Neutrophil (primary cell): ENCODE results near the gene TUBA3C.

ENCODE experiments used
- H3K27ac ChIP-seq: fragments of 200-600 bp; sonication (generic); 2 replicates; pipeline ENCODE4 v1.5.1; 2016; ENCODE audit warnings: mild to moderate bottlenecking, moderate library complexity
- H3K27me3 ChIP-seq: fragments of 200-600 bp; sonication (generic); 2 replicates; pipeline ENCODE4 v1.6.0; 2016; ENCODE audit warnings: mild to moderate bottlenecking
- H3K36me3 ChIP-seq: fragments of 200-600 bp; sonication (generic); 2 replicates; pipeline ENCODE4 v1.5.1; 2017
- H3K4me1 ChIP-seq, 2 experiments: fragments of 200-600 bp in 1 of 2; sonication (generic) in 1 of 2; 1 replicate in 1 of 2; 2 replicates in 1 of 2; pipeline versions ENCODE4 v1.5.1 to v1.6.1; 2013 to 2016; ENCODE audit warnings: low read depth in 1 of 2, low read length in 1 of 2, mild to moderate bottlenecking in 1 of 2, moderate library complexity in 1 of 2; ENCODE audit not compliant: control insufficient read depth in 1 of 2, insufficient read depth in 1 of 2
- H3K4me3 ChIP-seq, 2 experiments: fragments of 200-600 bp in 1 of 2; sonication (generic) in 1 of 2; 1 replicate in 1 of 2; 2 replicates in 1 of 2; pipeline ENCODE4 v1.5.1; 2013 to 2016; ENCODE audit warnings: low read depth in 1 of 2, low read length in 1 of 2, mild to moderate bottlenecking in 1 of 2, moderate library complexity in 1 of 2
- H3K9me3 ChIP-seq: fragments of 200-600 bp; sonication (generic); 2 replicates; pipeline ENCODE4 v1.5.1; 2016
- TF ChIP-seq, protein P1 (sequence below): fragments of 200-600 bp; sonication (generic); IDR thresholded peaks from 2 replicates; pipeline ENCODE4 v1.5.1; 2016; ENCODE audit warnings: antibody characterized with exemption

Gene TUBA3C

DNA sequence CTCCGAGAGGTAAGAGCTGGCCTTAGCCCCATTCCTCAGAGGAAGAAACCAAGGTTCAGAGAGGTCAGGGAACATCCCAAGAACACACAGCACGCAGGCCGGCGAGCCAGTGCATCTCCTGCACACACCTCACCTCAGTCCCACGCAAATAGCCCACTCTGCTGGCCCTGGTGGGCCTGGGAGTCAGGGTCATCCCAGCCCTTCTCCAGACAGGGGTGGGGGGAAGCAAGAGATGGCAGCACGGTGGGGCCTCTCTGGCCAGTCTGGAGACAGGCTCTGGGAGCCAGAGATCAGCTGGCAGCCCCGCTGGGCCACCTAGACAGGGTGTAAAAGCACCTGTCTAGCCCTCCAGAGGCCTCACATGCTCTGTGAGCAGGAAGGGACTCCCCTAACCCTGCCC, 26.8 kb downstream of the TUBA3C start:
- no peaks in the 10 kb centered on the region for H3K27me3 ChIP-seq
- TF ChIP-seq, protein P1, sequence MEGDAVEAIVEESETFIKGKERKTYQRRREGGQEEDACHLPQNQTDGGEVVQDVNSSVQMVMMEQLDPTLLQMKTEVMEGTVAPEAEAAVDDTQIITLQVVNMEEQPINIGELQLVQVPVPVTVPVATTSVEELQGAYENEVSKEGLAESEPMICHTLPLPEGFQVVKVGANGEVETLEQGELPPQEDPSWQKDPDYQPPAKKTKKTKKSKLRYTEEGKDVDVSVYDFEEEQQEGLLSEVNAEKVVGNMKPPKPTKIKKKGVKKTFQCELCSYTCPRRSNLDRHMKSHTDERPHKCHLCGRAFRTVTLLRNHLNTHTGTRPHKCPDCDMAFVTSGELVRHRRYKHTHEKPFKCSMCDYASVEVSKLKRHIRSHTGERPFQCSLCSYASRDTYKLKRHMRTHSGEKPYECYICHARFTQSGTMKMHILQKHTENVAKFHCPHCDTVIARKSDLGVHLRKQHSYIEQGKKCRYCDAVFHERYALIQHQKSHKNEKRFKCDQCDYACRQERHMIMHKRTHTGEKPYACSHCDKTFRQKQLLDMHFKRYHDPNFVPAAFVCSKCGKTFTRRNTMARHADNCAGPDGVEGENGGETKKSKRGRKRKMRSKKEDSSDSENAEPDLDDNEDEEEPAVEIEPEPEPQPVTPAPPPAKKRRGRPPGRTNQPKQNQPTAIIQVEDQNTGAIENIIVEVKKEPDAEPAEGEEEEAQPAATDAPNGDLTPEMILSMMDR = no peak
- no peak overlapping the region for H3K4me3 ChIP-seq
- H3K27ac ChIP-seq = no peak overlapping the region
- no peaks in the 10 kb centered on the region for H3K4me1 ChIP-seq
- H3K36me3 ChIP-seq = no peaks in the 10 kb centered on the region
- H3K9me3 ChIP-seq = no peaks in the 10 kb centered on the region

DNA sequence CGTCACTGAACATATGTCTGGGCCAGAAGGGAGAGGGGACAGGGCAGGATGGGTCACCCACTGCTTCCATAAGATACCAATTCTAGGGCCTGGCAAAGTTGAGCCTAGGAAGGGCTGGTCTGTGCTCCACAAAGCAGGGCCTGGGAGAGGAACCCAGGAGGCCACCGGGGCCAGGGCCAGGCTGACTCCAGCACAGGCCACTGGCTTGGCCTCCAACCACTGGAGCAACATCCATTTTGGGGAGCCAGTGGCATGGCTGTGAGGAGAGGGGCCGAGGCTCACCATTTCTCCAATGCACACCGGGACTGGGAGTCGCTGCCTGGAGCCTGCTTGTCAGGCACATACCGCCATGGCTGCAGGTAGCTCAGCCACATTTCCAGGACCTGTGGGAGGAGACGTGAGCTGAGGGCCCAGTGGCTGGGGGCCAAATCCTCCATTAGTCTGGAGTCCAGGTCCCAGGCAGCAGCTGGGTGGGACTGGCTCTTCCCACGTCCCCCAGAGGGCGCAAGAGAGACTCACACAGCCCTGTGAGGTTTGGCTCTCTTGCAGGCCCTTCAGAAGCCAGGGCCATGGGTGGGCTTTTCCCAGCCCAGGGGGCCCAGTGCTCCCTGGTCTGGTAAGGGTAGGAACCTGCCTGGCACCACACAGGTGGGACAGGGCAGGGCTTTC, 27.7 kb downstream of the TUBA3C start:
- Histone ChIP-seq H3K4me3 (no peak overlapping the region), H3K27ac (no peak overlapping the region), H3K36me3 (no peaks in the 10 kb centered on the region), H3K4me1 (no peaks in the 10 kb centered on the region), H3K9me3 (no peaks in the 10 kb centered on the region), H3K27me3 (no peaks in the 10 kb centered on the region)
- TF ChIP-seq, protein P1 = no peak

DNA sequence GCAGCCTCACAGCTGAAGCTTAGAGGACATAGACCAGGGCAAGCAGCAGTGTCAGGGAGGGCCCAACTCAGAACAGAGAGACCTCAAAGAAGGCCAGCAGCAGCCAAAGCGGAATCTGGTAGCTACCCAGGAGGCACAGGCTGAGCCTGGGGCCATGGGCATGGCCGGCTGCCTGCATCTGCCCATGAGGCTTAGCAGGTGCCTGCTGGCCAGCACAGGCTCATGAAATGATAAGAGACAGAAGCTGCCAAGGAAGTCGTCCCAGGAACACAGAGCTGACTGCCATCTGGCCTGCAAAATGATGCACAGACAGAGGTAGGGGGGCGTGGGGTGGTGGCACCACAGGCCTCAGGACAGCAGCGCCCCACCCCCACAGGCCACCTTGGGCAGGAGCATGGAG, 29.2 kb downstream of the TUBA3C start:
- TF ChIP-seq, protein P1 = no peak
- Histone ChIP-seq H3K27ac (no peak overlapping the region), H3K27me3 (no peaks in the 10 kb centered on the region), H3K4me3 (no peak overlapping the region), H3K9me3 (no peaks in the 10 kb centered on the region), H3K4me1 (no peaks in the 10 kb centered on the region), H3K36me3 (no peaks in the 10 kb centered on the region)

DNA sequence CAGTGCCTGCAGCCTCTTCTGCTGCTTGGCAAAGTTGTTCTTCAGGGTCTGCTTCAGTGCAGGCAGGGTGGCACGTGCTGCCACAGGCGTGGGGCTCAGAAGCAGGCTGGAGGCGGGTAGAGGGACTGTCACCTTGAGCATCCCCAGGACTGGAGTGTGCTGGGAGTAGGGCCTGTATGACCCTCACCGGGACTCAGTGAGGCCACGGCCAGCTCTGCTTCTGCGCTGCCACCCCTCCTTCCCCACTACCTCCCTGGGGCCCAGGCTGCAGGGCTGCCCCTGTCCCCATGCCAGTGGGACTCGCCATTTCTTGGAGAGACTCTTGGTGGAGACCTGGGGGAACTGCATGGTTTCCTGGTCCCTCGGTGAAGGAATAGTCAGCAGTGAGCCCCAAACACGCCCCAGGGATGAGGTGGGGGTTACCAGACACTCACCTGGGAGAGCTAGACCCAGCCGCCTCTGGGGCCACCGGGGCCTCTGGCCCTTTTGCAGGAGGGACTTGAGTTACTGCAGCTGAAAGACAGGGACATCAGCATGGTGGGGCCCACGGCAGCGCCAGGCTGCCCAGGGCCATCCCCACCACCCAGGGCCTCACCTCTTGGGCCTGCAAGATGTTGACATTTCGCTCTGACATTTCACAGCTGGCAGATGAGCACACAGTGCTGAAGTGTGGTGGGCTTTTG, 29.9 kb downstream of the TUBA3C start:
- Histone ChIP-seq H3K4me3 (no peak overlapping the region), H3K36me3 (no peaks in the 10 kb centered on the region), H3K27me3 (no peaks in the 10 kb centered on the region), H3K27ac (no peak overlapping the region), H3K4me1 (no peaks in the 10 kb centered on the region), H3K9me3 (no peaks in the 10 kb centered on the region)
- TF ChIP-seq, protein P1 = no peak

DNA sequence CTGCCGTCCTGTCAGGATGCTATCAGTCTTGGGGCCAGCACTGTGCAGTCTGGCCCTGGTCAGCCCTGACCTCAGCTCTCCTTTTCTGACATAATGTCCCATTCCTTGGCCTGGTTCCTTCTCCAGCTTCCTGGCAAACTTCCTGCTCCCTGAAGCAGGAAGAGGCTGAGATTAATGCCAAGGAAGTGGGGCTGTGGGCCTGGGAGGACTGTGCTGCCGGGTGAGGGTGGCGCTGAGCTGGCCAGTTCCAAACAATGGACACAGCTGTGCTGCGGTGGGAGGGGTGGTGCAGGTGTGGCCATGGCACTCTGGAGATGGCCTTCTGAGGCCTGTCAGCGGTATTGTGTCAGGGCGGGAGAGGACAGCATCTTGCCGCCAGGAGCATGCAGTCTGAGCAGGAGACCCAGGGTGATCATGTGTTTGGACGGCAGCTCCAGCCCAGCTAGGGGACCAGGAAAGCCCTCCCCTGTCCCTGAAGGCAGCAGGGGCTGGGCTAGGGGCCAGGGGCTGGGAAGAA, 30.9 kb downstream of the TUBA3C start:
- H3K27me3 ChIP-seq = no peaks in the 10 kb centered on the region
- TF ChIP-seq, protein P1 = no peak
- no peak overlapping the region for H3K27ac ChIP-seq
- no peak overlapping the region for H3K4me3 ChIP-seq
- H3K36me3 ChIP-seq = no peaks in the 10 kb centered on the region
- H3K4me1 ChIP-seq = no peaks in the 10 kb centered on the region
- H3K9me3 ChIP-seq = no peaks in the 10 kb centered on the region
